ENCODE measurements around the gene SERPINB6. TPM values are rescaled to one million over a fixed set of nuclear protein-coding genes. Genes with fewer than 3 reads are reported as not detected.

Gene SERPINB6
- total and polyA plus RNA-seq, 4 donors, result 24.0 to 32.4 (median 31.8) TPM

DNA sequence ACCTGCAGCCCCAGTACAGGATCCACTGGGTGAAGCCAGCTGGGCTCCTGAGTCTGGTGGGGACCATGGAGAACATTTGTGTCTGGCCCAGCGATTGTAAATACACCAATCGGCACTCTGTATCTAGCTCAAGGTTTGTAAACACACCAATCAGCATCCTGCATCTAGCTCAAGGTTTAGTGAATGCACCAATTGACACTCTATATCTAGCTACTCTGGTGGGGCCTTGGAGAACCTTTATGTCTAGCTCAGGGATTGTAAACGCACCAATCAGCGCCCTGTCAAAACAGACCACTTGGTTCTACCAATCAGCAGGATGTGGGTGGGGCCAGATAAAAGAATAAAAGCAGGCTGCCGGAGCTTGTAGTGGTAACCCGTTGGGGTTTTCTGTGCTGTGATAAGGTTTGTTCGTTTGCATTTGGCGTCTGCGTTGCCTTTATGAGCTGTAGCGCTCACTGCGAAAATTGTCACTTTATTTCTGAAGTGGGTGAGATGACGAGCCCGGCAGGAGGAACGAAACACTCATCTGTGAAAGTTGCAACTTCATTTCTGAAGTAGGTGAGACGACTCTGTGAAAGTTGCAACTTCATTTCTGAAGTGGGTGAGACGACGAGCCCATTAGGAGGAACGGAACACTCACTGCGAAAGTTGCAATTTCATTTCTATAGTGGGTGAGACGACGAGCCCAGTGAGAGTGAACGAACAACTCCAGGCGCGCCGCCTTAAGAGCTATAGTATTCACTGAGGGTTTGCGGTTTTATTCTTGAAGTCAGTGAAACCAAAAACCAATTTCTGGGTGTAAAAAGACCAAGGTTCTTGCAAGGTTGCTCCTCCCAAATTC lies 31.1 kb downstream of the SERPINB6 start:
- no peak overlapping the region for H3K9ac ChIP-seq (ENCODE audit: low read depth in 1 of 2, low read length in 2 of 2)
- H3K36me3 ChIP-seq (ENCODE audit: control insufficient read depth in 4 of 4, insufficient read depth in 3 of 4, low read depth in 1 of 4, low read length in 3 of 4), result no peaks in the 10 kb centered on the region
- H3K4me3 ChIP-seq (ENCODE audit: low read depth in 1 of 3, low read length in 3 of 3), result no peak overlapping the region
- no peak overlapping the region for H3K27ac ChIP-seq (ENCODE audit: low read depth in 1 of 2, low read length in 2 of 2)
- 78% methylated on average over 26 of the region's 26 CpGs for WGBS
- H3K4me1 ChIP-seq (ENCODE audit: control insufficient read depth in 4 of 4, insufficient read depth in 4 of 4, low read length in 3 of 4), result no peaks in the 10 kb centered on the region
- H3K27me3 ChIP-seq (ENCODE audit: control insufficient read depth in 4 of 4, insufficient read depth in 4 of 4, low read length in 3 of 4), result no peaks in the 10 kb centered on the region
- H3K9me3 ChIP-seq (ENCODE audit: control insufficient read depth in 4 of 4, low read length in 3 of 4), result no peaks in the 10 kb centered on the region
- DNase-seq (ENCODE audit: low spot score), result peak; percentile 5
- TF ChIP-seq JUND (IDR thresholded peaks at IDR 0.05) (no peak), SP1 (IDR thresholded peaks at IDR 0.05) (no peak), TAF1 (conservative IDR thresholded peaks at IDR 0.05) (no peak), MAX (IDR thresholded peaks at IDR 0.05) (no peak), ATF3 (IDR thresholded peaks at IDR 0.05) (no peak), HNF4G (IDR thresholded peaks at IDR 0.05) (no peak), RAD21 (IDR thresholded peaks at IDR 0.05) (no peak), FOXA2 (IDR thresholded peaks at IDR 0.05) (no peak), GABPA (IDR thresholded peaks at IDR 0.05 in 1 of 2, conservative IDR thresholded peaks at IDR 0.05 in 1 of 2) (no peak), YY1 (IDR thresholded peaks at IDR 0.05) (no peak)
- TF ChIP-seq, protein P1, sequence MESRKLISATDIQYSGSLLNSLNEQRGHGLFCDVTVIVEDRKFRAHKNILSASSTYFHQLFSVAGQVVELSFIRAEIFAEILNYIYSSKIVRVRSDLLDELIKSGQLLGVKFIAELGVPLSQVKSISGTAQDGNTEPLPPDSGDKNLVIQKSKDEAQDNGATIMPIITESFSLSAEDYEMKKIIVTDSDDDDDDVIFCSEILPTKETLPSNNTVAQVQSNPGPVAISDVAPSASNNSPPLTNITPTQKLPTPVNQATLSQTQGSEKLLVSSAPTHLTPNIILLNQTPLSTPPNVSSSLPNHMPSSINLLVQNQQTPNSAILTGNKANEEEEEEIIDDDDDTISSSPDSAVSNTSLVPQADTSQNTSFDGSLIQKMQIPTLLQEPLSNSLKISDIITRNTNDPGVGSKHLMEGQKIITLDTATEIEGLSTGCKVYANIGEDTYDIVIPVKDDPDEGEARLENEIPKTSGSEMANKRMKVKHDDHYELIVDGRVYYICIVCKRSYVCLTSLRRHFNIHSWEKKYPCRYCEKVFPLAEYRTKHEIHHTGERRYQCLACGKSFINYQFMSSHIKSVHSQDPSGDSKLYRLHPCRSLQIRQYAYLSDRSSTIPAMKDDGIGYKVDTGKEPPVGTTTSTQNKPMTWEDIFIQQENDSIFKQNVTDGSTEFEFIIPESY (IDR thresholded peaks at IDR 0.05), result no peak

DNA sequence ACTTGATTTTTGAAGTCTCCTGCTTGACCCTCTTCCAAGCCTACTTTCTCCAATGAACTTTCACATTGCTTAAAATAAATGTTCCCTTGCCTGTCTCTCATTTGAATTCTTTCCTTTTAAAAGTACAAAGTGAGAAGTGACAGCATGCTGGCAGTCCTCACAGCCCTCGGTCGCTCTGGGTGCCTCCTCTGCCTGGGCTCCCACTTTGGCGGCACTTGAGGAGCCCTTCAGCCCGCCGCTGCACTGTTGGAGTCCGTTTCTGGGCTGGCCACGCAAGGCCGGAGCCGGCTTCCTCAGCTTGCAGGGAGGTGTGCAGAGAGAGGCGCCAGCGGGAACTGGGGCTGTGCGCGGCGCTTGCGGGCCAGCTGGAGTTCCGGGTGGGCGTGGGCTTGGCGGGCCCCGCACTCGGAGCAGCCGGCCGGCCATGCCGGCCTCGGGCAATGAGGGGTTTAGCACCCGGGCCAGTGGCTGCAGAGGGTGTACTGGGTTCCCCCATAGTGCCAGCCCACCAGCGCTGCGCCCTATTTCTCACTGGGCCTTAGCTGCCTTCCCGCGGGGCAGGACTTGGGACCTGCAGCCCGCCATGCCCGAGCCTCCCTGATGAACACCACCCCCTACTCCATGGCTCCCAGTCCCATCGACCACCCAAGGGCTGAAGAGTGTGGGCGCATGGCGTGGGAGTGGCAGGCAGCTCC lies 31.9 kb downstream of the SERPINB6 start:
- H3K27ac ChIP-seq (ENCODE audit: low read depth in 1 of 2, low read length in 2 of 2), result no peak overlapping the region
- 96% methylated on average over 34 of the region's 34 CpGs for WGBS
- DNase-seq (ENCODE audit: low spot score), result peak; percentile 17

More for the DNA sequence above, 31.9 kb downstream of the SERPINB6 start:
- Histone ChIP-seq H3K4me3 (ENCODE audit: low read depth in 1 of 3, low read length in 3 of 3) (no peak overlapping the region), H3K9ac (ENCODE audit: low read depth in 1 of 2, low read length in 2 of 2) (no peak overlapping the region), H3K36me3 (ENCODE audit: control insufficient read depth in 4 of 4, insufficient read depth in 3 of 4, low read depth in 1 of 4, low read length in 3 of 4) (no peaks in the 10 kb centered on the region), H3K27me3 (ENCODE audit: control insufficient read depth in 4 of 4, insufficient read depth in 4 of 4, low read length in 3 of 4) (no peaks in the 10 kb centered on the region), H3K4me1 (ENCODE audit: control insufficient read depth in 4 of 4, insufficient read depth in 4 of 4, low read length in 3 of 4) (no peaks in the 10 kb centered on the region), H3K9me3 (ENCODE audit: control insufficient read depth in 4 of 4, low read length in 3 of 4) (no peaks in the 10 kb centered on the region)
- TF ChIP-seq REST (IDR thresholded peaks at IDR 0.05) (no peak), FOXA1 (IDR thresholded peaks at IDR 0.05) (no peak), ATF3 (IDR thresholded peaks at IDR 0.05) (no peak), YY1 (IDR thresholded peaks at IDR 0.05) (no peak), NR2F2 (IDR thresholded peaks at IDR 0.05) (no peak), TAF1 (conservative IDR thresholded peaks at IDR 0.05) (no peak), GABPA (IDR thresholded peaks at IDR 0.05 in 1 of 2, conservative IDR thresholded peaks at IDR 0.05 in 1 of 2) (no peak), HNF4G (IDR thresholded peaks at IDR 0.05) (no peak)
- TF ChIP-seq, protein P2, sequence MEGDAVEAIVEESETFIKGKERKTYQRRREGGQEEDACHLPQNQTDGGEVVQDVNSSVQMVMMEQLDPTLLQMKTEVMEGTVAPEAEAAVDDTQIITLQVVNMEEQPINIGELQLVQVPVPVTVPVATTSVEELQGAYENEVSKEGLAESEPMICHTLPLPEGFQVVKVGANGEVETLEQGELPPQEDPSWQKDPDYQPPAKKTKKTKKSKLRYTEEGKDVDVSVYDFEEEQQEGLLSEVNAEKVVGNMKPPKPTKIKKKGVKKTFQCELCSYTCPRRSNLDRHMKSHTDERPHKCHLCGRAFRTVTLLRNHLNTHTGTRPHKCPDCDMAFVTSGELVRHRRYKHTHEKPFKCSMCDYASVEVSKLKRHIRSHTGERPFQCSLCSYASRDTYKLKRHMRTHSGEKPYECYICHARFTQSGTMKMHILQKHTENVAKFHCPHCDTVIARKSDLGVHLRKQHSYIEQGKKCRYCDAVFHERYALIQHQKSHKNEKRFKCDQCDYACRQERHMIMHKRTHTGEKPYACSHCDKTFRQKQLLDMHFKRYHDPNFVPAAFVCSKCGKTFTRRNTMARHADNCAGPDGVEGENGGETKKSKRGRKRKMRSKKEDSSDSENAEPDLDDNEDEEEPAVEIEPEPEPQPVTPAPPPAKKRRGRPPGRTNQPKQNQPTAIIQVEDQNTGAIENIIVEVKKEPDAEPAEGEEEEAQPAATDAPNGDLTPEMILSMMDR (IDR thresholded peaks at IDR 0.05; ENCODE audit: low read depth, low read length, missing input control), result no peak
- TF ChIP-seq, protein P1 (IDR thresholded peaks at IDR 0.05), result no peak
